WERI-Rb-1 (cell line): ENCODE results near the gene MINK1.
A peak's percentile ranks its signal among the peaks of the same experiment; 100 is the strongest.

Source experiments
- DNase-seq: peaks from one replicate; pipeline ENCODE4 v3.0.0-alpha.2; 2020
- H3K27ac ChIP-seq: fragments of 250-450 bp; sonication (Bioruptor Pico); 2 replicates; pipeline ENCODE4 v1.5.1; 2020; ENCODE audit warnings: mild to moderate bottlenecking, moderate library complexity
- H3K27me3 ChIP-seq: fragments of 250-450 bp; sonication (Bioruptor Pico); 2 replicates; pipeline ENCODE4 v1.5.1; 2021; ENCODE audit warnings: mild to moderate bottlenecking, low read depth, moderate library complexity; ENCODE audit not compliant: insufficient read depth, severe bottlenecking
- H3K36me3 ChIP-seq: fragments of 250-450 bp; sonication (Bioruptor Pico); 2 replicates; pipeline ENCODE4 v1.5.1; 2020; ENCODE audit warnings: mild to moderate bottlenecking, moderate library complexity
- H3K4me3 ChIP-seq: 2 replicates; pipeline ENCODE4 v1.5.1; 2011; ENCODE audit warnings: low read depth, mild to moderate bottlenecking, control low read depth, low read length
- H3K9me3 ChIP-seq: fragments of 250-450 bp; sonication (Bioruptor Pico); 2 replicates; pipeline ENCODE4 v1.5.1; 2021; ENCODE audit warnings: mild to moderate bottlenecking, moderate library complexity; ENCODE audit not compliant: severe bottlenecking
- CTCF ChIP-seq: IDR thresholded peaks from 2 replicates; pipeline ENCODE4 v1.5.1; 2011; ENCODE audit warnings: low read depth, mild to moderate bottlenecking, control low read depth, inconsistent platforms, low read length

Gene MINK1

GRCh38 chr17:4807605-4808377 is 25.3 kb upstream of the MINK1 start:
- H3K9me3 ChIP-seq, result no peaks in the 10 kb centered on the region
- no peaks in the 10 kb centered on the region for H3K27me3 ChIP-seq
- H3K4me3 ChIP-seq, result peak overlapping the region; percentile 62
- TF ChIP-seq CTCF, result no peak
- DNase-seq, result no peak
- H3K36me3 ChIP-seq, result peaks cover 11% of the 10 kb centered on the region
- no peak overlapping the region for H3K27ac ChIP-seq

- no peak for TF ChIP-seq CTCF
- DNase-seq, result no peak
Observed at GRCh38 chr17:4808378-4808767, 24.8 kb upstream of the MINK1 start.

GRCh38 chr17:4810696-4811290 is 22.3 kb upstream of the MINK1 start:
- no peaks in the 10 kb centered on the region for H3K27me3 ChIP-seq
- H3K27ac ChIP-seq, result no peak overlapping the region
- no peaks in the 10 kb centered on the region for H3K9me3 ChIP-seq
- H3K36me3 ChIP-seq, result peaks cover 17% of the 10 kb centered on the region
- no peak for TF ChIP-seq CTCF
- DNase-seq, result no peak
- no peak overlapping the region for H3K4me3 ChIP-seq

More at GRCh38 chr17:4808378-4808767, 24.8 kb upstream of the MINK1 start:
- H3K27me3 ChIP-seq, result no peaks in the 10 kb centered on the region
- H3K36me3 ChIP-seq, result peaks cover 11% of the 10 kb centered on the region
- no peak overlapping the region for H3K27ac ChIP-seq
- H3K4me3 ChIP-seq, result no peak overlapping the region
- no peaks in the 10 kb centered on the region for H3K9me3 ChIP-seq

GRCh38 chr17:4811471-4811870 is 21.7 kb upstream of the MINK1 start:
- Histone ChIP-seq H3K27me3 (no peaks in the 10 kb centered on the region), H3K9me3 (no peaks in the 10 kb centered on the region), H3K36me3 (peaks cover 19% of the 10 kb centered on the region), H3K4me3 (no peak overlapping the region), H3K27ac (no peak overlapping the region)
- no peak for TF ChIP-seq CTCF
- DNase-seq, result no peak

- no peaks in the 10 kb centered on the region for H3K9me3 ChIP-seq
- H3K27ac ChIP-seq, result no peak overlapping the region
- no peak overlapping the region for H3K4me3 ChIP-seq
- DNase-seq, result no peak
- TF ChIP-seq CTCF, result no peak
- H3K27me3 ChIP-seq, result no peaks in the 10 kb centered on the region
- peaks cover 30% of the 10 kb centered on the region for H3K36me3 ChIP-seq
Observed at GRCh38 chr17:4812690-4813089, 20.4 kb upstream of the MINK1 start.
